MM.1S (cell line): Measurements from ENCODE around the gene FAM229A.

Source experiments
- CTCF ChIP-seq: fragments of 300-600 bp; sonication (generic); IDR thresholded peaks from 2 replicates; pipeline ENCODE4 v1.5.1; 2016; ENCODE audit warnings: antibody characterized with exemption, low read length, mixed read lengths
- EZH2 ChIP-seq: fragments of 300-600 bp; sonication (generic); optimal IDR thresholded peaks from 2 replicates; pipeline ENCODE3; 2017; ENCODE audit warnings: low read depth, mild to moderate bottlenecking, antibody characterized with exemption, low read length, mixed read lengths

- TF ChIP-seq CTCF (peak; percentile 59), EZH2 (no peak)
These were observed 27.3 kb downstream of the FAM229A start for GRCh38 chr1:32334864-32335534.
